ENCODE results near the gene NSD1.
"Not testable (repeated sequence)": the region's sequence is repeated elsewhere in the genome, so short reads cannot be mapped to it uniquely, and the experiment has no call there.

Gene NSD1

DNA sequence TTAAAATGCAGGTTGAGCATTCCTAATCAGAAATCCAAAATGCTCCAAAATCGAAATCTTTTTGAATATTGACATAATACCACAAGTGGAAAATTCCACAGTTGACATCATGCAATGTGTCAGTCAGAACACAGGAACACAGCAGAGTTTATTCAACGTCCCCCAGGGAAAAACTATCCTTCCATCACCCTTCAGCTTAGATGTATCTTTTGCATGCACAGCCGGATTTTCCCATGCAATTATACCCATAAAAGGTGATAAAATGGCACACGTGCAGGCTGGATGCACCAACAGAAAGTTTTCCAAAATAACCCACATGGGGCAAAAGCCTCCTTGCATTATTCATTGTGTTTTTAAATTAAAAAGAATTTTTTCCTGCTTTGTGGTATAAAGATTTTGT lies 98.8 kb downstream of the NSD1 start:
- DNase-seq = no peak

DNA sequence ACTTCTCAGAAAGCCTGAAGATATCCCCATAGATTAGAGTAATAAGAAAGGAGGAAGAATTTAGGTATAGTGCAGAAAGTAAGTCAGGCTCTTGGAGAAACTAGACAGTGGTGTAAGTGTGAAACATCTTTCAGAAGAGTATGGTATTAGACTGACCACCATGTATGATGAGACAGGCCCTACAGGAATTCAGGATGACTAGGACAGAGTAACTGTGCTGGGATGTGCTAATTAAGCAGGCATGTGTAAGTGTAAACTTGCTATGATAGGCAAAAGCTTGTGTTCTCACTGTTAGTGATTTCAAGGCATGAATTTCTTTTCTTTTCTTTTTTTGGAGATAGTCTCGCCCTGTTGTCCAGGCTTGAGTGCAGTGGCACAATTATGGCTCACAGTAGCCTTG lies 99.2 kb downstream of the NSD1 start:
- no peak for DNase-seq

DNA sequence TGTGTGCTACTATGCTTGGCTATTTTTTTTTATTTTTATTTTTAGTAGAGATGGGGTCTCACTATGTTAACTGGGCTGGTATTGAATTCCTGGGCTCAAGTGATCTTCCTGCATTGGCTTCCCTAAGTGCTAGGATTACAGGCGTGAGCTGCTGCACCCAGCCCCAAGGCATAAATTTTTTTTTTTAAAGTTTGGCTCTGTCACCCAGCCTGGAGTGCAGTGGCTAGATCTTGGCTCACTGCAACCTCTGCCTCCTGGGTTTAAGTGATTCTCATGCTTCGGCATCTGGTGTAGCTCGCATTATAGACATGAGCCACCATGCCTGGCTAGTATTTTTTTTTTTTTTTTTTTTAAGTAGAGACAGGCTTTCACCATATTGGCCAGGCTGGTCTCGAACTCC lies 99.6 kb downstream of the NSD1 start:
- DNase-seq = no peak

DNA sequence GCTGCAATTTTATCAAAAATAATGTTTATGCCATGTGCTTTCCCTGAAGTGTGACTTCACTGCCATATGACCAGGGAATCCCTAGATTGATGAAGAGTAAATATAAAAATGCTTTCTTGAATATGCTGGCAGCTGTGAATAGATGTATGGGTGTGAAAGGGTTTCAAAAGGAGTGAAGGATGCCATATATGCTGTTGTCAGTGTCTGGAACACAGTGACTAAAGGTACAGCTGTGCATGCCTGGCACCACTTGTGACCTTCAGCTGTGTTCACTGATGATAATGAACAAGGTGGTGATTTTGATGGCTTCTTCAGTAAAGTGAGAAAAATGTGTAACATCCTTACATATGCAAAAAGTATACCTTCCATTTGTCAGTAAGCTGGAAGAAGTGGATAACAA lies 100.2 kb downstream of the NSD1 start:
- no peak for DNase-seq

DNA sequence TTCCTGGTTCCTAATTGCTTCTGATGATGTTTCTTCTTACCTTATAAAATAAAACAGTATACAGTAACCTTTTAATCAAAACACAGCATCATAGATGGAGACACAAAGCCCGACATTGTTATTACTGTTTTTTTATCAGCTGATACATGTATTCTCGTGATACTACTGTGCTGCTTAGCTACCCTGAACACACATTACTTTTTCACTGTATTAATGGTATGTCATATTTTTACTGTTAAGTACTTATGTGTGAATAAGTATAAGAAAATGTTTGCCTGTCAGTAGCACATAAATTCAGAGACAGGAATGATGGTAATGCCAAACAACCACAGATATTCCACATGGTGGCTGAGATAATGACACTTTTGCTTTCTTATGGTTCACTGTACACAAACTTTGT lies 101.3 kb downstream of the NSD1 start:
- no peak for DNase-seq

DNA sequence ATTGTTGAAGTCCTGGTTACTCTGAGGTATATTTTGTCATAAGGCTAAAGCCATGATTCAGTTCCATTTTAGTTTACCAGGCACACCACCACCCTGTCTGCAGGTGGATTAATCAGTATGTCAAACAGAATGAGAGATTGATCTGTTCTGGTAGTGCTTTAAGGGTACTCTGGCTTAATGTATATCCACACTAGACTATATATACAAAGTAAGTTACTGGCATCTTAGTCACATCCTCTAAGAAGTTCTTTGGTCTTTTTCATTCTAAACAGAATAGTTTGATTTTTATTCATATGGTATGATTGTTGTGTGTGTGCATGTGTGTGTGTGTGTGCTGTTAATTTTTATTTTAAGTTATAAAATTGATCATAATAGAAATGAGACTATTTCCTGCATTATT lies 108.2 kb downstream of the NSD1 start:
- DNase-seq = no peak

DNA sequence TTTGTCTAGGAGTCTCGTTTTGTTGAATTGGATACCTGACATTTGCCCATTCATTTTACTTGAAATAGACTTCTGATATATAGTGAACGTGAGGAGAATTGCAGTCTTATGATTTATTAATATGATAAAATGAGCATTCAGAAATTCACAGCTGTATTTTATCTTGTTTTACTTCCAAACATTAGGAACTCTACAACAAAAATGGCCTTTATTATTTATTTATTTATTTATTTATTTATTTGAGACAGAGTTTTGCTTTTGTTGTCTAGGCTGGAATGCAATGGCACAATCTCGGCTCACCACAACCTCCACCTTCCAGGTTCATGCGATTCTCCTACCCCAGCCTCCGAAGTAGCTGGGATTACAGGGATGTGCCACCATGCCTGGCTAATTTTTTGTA lies 108.7 kb downstream of the NSD1 start:
- no peak for DNase-seq

DNA sequence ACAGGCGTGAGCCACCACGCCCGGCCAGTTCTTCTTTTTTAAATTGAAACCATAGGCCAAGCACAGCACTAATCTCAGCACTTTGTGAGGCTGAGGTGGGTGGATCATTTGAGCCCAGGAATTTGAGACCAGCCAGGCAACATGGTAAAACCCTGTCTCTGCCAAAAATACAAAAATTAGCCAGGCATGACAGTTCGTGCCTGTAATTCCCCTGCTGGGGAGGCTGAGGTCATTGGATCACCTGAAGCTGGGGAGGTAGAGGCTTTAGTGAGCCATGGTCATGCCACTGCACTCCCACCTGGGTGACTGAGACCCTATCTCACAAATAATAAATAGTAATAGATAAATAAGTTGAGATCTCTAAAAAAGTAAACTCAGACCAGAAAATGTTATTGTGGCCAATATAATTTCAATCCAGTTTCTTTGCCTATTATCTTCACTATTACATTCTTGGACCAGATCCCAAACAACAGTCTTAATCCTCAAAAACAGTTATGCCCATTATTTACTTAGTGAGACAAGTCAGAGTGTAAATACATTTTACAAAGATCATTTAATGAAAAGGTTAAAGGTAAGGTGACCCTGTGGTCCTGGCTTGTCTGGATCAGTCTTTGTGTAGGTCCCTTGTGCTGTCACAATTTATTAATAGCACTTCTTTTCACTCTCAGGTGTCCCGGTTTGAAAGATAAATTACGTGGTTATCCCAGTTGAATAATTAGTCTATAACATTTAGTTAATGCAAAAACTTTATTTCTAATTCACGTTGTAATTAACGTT lies 116.4 kb downstream of the NSD1 start:
- no peak for DNase-seq

DNA sequence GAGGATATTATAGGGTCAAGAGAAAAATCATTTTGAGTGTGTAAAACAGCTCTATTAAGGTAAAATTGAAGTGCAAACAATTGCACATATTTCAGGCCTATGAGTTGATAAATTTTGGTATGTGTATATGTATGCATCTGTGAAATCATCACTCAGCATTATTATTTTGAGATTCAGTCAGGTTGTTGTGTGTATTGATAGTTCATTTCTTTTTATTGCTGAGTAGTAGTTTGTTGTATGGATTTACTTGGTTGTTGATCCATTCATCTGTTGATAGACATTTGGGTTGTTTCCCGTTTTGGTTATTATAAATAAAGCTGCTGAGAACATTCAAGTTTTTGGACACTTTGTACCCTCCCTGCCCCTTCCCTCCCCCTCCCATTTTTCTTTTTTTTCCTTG lies 119.7 kb downstream of the NSD1 start:
- DNase-seq = no peak

DNA sequence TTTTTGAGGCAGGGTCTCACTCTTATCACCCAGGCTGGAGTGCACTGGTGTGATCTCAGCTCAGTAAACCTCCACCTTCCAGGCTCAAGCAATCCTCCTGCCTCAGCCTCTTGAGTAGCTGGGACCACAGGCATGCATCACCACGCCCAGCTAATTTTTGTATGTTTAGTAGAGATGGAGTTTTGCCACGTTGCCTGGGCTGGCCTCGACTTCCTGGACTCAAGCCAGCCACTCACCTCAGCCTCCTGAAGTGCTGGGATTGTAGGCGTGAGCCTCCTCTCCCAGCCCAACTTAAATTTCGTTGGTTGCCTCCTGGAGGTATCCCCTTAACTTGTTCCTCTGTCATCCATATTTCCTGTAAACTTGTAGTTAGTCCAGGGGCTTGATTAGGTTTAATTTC lies 122.7 kb downstream of the NSD1 start:
- DNase-seq = no peak

DNA sequence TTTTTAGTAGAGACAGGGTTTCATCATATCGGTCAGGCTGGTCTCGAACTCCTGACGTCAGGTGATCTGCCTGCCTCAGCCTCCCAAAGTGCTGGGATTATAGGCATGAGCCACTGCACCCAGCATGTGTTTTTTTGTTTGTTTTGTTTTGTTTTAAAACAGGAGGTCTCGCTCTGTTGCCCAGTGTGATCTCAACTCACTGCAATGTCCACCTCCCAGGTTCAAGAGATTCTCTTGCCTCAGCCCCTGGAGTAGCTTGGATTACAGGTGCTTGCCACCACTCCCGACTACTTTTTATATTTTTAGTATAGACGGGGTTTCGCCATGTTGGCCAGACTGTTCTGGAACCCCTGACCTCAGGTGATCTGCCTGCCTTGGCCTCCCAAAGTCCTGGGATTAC lies 125.1 kb downstream of the NSD1 start:
- DNase-seq = not testable (repeated sequence)

DNA sequence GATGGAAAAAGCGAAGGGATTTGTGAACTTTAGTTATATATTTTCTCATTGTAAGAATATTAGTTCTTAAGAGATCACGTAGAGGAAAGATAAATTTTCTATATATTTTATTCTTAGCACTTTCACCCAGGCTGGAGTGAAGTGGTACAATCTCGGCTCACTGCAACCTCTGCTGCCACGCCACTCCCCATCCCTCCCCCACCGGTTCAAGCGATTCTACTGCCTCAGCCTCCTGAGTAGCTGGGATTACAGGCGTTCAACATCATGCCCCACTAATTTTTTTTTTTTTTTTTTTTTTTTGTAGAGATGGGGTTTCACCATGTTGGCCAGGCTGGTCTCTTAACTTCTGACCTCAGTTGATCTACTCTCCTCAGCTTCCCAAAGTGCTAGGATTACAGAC lies 127.4 kb downstream of the NSD1 start:
- DNase-seq = no peak

DNA sequence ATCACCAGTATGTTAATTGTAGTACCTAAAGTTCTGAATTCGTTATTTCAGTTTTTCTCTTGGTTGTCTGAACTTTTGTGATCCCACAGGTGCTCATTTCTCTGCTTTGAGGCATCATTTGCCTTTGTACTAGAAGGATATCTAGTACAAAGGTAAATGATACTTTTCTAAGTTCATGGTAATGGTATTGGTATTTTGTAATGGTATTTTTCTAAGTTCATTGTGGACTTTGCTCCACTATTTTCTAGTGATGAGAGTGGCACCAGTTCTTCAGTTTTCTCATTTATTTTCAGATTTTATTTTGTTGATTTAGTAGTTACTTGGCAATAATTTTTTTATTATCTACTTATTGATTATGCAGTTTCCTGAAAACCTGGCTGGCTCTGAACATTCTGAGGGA lies 127.9 kb downstream of the NSD1 start:
- DNase-seq = no peak

DNA sequence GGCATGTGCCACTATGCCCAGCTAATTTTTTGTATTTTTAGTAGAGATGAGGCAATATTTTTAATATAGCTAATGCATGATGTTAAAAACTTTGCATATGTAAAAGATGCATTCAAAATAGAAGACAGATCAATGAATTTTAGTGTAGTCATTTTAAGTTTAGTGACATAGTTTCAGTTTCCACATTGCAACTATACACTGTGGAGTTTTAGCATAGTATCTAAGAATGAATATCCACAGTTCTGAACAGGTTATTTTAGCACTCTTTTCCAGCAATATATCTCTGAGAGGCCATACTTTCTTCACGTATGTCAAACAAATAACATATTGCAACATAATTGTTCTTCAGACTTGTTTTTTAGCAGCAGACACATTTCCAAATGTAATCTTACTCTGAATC lies 130.6 kb downstream of the NSD1 start:
- DNase-seq = no peak

DNA sequence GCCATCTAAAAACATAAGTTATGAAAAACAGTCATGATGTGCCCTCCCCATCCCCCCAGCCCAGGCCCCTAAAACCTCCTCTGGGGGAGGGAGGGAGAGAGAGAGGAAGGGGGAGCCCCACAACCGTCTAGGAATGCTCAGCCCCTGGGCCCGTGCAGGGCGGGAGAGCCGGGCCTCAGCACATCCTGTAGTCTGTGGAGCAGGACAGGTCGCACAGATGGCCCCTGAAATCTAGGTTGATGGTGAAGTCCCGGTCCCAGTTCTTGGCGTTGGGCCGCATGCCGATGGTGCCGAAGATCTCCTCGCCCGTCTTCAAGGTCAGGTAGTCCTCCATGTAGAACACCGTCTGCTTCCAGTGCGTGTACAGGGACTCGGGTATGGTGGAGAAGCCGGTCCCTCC lies 131.8 kb downstream of the NSD1 start:
- no peak for DNase-seq

DNA sequence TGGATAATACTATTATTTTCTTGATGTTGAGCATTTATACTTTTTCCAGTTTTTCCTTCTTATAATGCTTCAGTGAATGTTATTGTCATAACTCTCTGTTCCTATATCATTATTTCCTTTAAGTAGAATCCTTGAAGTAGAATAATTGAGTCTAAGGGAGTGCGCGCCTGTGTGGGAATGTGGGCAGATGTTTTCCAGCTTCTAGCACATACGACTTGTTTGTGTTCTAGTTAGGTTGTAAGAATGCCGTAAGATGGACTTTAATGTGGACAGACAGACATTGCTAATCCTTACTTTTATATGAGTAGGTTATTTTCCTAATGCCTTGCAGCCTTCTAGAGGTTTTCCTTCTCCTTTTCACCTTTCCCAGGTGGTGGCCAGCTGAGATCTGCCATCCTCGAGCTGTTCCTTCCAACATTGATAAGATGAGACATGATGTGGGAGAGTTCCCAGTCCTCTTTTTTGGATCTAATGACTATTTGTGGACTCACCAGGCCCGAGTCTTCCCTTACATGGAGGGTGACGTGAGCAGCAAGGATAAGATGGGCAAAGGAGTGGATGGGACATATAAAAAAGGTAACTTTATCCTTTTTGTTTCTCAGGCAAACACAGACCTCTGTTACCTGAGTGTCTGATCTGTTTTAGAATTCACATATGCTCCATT lies 135.8 kb downstream of the NSD1 start:
- DNase-seq = no peak

DNA sequence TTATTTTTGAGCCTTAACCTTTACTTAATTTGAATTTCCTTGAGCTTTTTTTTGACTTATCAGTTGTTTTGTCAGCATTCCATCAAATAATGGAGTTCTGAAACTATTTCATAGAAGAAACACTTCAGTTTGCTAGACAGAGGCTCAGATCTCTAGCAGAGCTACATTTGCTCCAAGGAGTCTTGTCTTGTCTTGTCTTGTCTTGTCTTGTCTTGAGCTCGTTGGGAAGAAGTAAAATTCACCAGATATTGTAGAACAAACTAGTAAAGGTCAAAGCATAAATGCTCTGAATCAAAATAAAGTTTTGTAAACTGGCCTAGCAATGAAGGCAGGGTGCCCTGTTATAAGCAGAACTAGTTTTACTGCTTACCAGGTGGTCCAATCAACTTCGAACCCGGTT lies 136.4 kb downstream of the NSD1 start:
- DNase-seq = no peak

DNA sequence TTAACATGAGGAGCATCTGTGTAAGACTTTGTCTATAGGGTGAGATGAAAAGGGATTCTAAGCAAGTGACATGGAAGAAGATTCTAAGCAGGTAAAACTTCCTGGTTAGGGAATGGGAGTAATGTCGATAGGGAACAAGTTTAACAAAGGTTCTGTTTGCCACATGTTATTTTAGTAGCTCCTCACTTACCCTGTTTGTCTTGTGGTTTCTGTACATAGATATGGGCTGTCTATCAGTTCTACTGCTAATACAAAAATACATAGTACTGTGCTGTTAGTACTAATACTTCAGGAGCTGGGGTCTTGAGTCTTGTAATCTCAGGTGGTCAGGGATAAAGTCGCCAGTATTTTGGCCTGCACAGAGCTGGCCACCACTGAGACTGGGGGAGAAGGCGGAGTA lies 137.1 kb downstream of the NSD1 start:
- DNase-seq = no peak

DNA sequence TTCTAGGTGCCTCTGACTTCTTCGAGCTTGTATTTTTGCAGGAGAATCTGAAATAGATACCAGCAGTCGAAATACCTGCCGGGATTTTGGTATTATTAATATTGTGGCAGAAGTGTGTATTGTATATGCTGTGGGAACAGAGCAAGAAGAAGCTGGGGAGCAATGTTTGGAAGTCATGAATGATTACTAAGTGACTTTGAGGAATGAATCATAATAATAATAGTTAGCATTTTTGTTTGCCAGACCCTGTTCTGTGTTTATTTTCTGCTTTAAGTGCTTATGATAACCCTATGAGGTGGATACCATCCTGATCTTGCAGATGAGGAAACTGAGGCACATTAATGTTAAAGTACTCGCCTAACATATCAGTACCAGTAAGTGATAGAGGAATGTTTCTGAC lies 137.5 kb downstream of the NSD1 start:
- DNase-seq = no peak

DNA sequence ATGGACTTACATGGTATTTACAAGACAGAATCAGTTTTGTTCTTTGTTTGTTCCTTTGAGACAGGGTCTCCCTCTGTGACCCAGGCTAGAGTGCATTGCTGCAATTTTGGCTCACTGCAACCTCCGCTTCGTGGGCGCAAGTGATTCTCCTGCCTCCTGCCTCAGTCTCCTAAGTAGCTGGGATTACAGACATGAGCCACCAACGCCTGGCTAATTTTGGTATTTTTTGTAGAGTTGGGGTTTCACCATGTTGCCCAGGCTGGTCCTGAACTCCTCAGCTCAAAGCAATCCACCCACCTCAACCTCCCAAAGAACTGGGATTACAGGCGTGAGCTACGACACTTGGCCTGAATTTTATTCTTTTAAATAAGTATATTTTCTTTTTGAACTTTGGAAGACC lies 142.3 kb downstream of the NSD1 start:
- DNase-seq = no peak

DNA sequence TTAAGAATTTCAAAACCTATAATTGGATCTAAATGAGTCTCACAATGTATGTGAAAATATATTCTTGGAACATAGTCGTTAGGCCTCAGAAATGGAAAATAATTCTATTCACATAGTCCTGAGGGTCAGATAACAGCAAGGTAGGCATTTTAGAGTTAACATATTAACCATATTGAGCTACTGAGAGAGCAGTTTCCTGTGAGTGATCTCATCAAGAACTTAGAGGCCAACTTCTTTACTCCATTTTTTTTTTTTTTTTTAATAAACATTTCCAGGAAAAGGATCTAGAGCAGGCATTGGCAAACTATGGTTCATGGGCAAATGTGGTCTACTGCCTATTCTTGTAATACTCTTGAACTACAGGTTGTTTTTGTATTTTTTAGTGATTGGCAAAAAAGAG lies 143.3 kb downstream of the NSD1 start:
- no peak for DNase-seq

DNA sequence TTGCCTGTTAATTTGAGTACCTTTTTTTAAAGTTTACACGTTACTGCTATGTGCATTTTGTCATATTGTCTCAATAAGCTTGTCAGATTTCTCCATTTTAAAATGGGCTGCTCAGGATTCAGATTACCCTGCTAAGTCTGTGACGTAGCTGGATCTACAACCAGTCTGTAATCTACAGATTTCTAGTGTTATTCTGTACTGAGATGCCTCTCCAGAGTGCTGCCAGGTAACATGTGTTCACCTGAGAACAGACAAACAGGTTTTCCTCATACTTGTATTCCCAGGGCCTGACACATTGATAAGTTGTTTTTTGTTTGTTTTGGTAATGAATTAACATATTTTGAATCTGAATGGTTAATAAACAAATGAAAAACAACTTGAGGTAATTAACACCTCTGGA lies 154.6 kb downstream of the NSD1 start:
- no peak for DNase-seq

DNA sequence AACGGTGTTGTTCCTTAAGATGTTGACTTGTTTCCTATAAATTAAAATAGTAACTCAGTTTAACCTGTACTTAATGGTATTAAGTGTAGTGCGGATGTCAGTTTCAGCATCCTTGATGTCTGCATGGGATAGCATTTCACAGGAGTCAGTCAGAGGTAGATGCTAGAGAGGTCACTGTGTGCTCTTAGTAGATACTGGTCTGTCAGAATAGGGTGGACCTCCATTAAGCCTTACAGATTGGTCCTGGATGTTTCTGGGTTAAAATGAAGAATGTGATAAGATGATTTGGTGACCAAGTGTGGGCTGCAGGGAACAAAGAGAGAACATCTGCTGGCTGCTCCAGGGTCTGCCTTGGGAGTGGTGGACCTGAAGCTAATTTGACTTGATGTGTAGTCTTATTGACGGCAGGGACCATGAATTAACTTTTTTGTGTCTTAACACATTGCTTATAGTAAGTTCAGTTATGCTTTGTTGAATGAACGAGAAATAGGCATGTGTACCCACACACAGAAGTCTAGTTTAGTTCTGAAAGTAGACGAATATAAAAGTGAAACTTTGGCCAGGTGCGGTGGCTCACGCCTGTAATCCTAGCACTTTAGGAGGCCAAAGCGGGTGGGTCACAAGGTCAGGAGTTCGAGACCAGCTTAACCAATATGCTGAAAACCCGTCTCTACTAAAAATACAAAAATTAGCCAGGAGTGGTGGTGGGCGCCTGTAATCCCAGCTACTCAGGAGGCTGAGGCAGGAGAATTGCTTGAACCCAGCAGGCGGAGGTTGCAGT lies 157.4 kb downstream of the NSD1 start:
- no peak for DNase-seq

DNA sequence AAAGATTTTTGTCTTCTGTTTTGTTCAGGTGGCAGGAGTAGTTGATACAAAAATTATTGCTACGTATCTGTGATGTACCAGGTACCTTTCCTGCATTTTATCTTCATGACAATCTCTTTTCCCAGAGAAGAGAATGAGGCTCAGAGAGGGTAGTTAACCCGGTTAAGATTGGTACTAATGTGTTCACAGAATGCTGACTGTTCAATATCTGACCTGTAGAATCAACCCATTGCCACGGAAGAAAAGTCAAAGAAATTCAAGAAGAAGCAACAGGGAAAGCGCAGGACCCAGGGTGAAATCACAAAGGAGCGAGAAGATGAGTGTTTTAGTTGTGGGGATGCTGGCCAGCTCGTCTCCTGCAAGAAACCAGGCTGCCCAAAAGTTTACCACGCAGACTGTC lies 158.2 kb downstream of the NSD1 start:
- no peak for DNase-seq

Measured in CD4-positive, alpha-beta T cell treated with Interleukin-17A for 1 hour (primary cell).